ENCODE results near the gene MOAP1. TPM values are rescaled to one million over a fixed set of nuclear protein-coding genes. Genes with fewer than 3 reads are reported as not detected.

MOAP1 gene
- total and polyA plus RNA-seq, 4 donors = 22.0 to 38.7 (median 30.2) TPM

DNA sequence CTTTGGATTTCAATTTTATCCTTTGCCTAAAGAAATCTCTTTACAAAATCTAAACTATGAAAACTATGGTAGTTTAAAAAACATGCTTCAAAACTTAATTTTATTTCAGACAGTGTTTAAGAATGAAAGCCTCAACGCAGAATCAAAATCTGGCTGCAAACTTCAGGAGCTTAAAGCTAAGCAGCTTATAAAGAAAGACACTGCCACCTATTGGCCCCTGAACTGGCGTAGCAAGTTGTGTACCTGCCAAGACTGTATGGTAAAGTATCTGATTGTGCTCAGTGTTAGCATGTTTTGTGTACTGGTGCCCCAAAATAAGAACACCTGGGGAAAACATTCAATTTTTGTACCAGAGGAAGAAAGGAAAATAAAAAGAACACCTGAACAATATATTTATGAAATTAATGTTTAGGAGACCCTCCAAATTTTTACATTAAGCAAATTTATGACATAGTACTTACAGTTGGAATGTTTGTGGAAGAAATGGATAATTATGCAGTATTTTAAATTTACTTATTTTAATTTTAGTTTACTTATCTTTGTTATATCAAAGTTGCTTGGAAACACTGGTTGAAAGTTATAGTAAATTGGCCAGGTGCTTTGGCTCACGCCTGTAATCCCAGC is 34.5 kb upstream of the MOAP1 start:
- intact Hi-C loops (cut with DNase I) = no loop called here

DNA sequence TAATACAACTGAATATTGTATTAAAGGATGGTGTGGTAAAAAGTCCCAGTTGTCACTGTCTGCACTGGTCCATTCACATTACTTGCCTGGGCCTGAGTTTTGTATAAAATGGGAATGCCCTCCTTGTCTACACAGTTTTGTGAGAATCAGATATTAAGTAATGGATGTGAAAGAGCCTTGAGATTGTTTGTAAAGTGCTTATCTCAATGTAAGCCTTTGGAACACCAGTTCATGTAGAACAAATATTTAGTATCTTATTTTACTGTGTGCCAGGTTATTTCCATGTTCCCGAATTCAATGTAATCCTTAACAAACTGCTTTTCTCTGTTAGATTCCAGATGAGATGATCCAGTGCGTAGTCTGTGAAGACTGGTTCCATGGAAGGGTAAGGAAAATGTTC is 29.9 kb upstream of the MOAP1 start:
- 91 to 92% methylated on average over 2 of the region's 2 CpGs for WGBS, 2 donors
- ATAC-seq (ENCODE audit: low FRiP score) = no peak
- H3K36me3 ChIP-seq (ENCODE audit: control insufficient read depth in 1 of 2, insufficient read depth in 2 of 2, low read length in 1 of 2) = peaks cover 1 to 6% of the 10 kb centered on the region in 2 donors

More for the DNA sequence above, 34.5 kb upstream of the MOAP1 start:
- WGBS, 2 donors = 44 to 45% methylated on average over 3 of the region's 3 CpGs
- H3K27me3 ChIP-seq (ENCODE audit: control insufficient read depth in 1 of 2, insufficient read depth in 2 of 2, low read length in 1 of 2) = no peaks in the 10 kb centered on the region
- H3K36me3 ChIP-seq (ENCODE audit: control insufficient read depth in 1 of 2, insufficient read depth in 2 of 2, low read length in 1 of 2) = peaks cover 1 to 6% of the 10 kb centered on the region in 2 donors
- H3K4me3 ChIP-seq (ENCODE audit: low read length in 2 of 2) = no peak overlapping the region
- no peaks in the 10 kb centered on the region for H3K4me1 ChIP-seq (ENCODE audit: control insufficient read depth in 1 of 2, insufficient read depth in 2 of 2, low read length in 2 of 2)
- H3K27ac ChIP-seq (ENCODE audit: low read depth in 1 of 2, low read length in 2 of 2) = no peak overlapping the region
- no peak for ATAC-seq (ENCODE audit: low FRiP score)
- H3K9me3 ChIP-seq (ENCODE audit: control insufficient read depth, low read length) = no peaks in the 10 kb centered on the region
- no peak for DNase-seq

DNA sequence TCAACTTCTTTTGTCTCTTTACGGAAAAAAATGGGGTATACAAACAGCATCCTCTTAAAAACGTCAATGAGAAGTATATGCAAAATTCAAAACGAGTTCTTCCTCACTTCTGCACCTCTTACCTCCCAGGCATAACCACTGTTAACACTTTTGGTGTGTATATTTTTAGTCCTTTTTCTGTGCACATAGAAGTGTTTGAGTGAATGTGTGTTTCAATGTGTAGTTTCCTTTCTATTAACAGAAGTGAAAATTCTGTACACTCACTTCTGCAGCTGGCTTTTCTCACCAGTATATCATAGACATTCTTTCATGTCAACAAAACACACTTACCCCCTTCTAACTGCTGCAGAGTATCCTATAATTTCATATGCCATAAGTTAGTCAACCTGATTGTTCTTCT is 27.7 kb upstream of the MOAP1 start:
- 81 to 84% methylated on average over 3 of the region's 3 CpGs for WGBS, 2 donors

More for the DNA sequence above, 29.9 kb upstream of the MOAP1 start:
- Histone ChIP-seq H3K9me3 (ENCODE audit: control insufficient read depth, low read length) (no peaks in the 10 kb centered on the region), H3K27ac (ENCODE audit: low read depth in 1 of 2, low read length in 2 of 2) (no peak overlapping the region), H3K4me1 (ENCODE audit: control insufficient read depth in 1 of 2, insufficient read depth in 2 of 2, low read length in 2 of 2) (no peaks in the 10 kb centered on the region), H3K4me3 (ENCODE audit: low read length in 2 of 2) (no peak overlapping the region), H3K27me3 (ENCODE audit: control insufficient read depth in 1 of 2, insufficient read depth in 2 of 2, low read length in 1 of 2) (no peaks in the 10 kb centered on the region)
- intact Hi-C loops (cut with DNase I) = no loop called here
- DNase-seq = no peak

DNA sequence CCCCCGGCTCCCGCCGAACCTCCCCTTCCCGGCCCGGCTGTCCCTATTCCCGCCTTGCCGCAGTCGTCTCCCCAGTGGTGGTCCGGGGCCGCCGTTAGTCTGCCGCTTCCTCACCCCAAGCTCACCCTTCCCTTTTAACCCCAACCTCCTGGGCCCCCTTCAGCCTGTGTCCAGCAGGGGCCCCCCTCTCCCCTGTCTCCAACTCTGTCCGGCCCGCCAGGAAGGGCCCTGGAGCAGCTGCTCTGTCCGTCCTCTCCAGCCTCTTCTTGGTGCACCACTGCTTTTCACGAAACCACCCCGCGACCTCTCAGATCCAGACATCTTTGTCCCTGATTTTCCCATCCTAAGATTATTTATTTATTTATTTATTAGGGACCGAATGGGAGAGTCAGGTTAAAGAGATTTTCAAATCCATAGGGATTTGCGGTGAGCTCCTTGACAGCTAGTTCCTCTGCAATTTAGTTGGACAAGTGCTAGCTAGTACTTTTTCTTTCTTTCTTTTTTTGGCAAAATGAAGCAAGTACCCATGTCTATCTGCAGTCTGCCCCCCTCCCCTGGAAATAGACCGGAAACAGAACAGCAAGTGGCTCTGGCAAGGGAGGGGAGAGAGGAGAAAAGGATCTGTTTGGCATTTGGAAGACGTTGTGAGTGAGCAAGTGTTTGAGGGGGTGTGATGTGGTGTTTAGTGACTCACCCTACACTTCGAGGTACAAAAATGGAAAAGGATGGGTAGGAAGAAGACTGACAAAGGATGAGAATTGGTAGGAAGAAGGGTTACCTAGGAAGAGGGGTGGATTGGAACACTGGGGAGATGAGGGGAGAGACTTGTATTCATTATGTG is 23.0 kb upstream of the MOAP1 start:
- H3K4me3 ChIP-seq (ENCODE audit: low read length in 2 of 2) = peak overlapping the region; percentile 75 to 89
- no peaks in the 10 kb centered on the region for H3K27me3 ChIP-seq (ENCODE audit: control insufficient read depth in 1 of 2, insufficient read depth in 2 of 2, low read length in 1 of 2)
- DNase-seq (no peak), ATAC-seq (ENCODE audit: low FRiP score) (peak; percentile 85)
- no peaks in the 10 kb centered on the region for H3K4me1 ChIP-seq (ENCODE audit: control insufficient read depth in 1 of 2, insufficient read depth in 2 of 2, low read length in 2 of 2)
- intact Hi-C loops (cut with DNase I) = loop anchor here (2.0 to 5.0 kb wide), 3 partner anchors 23 to 410 kb away; partner anchors contain the start of genes BTBD7 (in 1 of the 2), LYSET (in 1 of the 2) and MOAP1 (in 1 of the 2)
- peaks cover 0 to 3% of the 10 kb centered on the region in 2 donors for H3K36me3 ChIP-seq (ENCODE audit: control insufficient read depth in 1 of 2, insufficient read depth in 2 of 2, low read length in 1 of 2)
- peak overlapping the region in 1 of 2 donors; percentile 37 for H3K27ac ChIP-seq (ENCODE audit: low read depth in 1 of 2, low read length in 2 of 2)
- H3K9me3 ChIP-seq (ENCODE audit: control insufficient read depth, low read length) = no peaks in the 10 kb centered on the region
- 0 to 1% methylated on average over 23 of the region's 23 CpGs for WGBS, 2 donors

More for the DNA sequence above, 27.7 kb upstream of the MOAP1 start:
- Histone ChIP-seq H3K36me3 (ENCODE audit: control insufficient read depth in 1 of 2, insufficient read depth in 2 of 2, low read length in 1 of 2) (peaks cover 1 to 6% of the 10 kb centered on the region in 2 donors), H3K27me3 (ENCODE audit: control insufficient read depth in 1 of 2, insufficient read depth in 2 of 2, low read length in 1 of 2) (no peaks in the 10 kb centered on the region), H3K9me3 (ENCODE audit: control insufficient read depth, low read length) (no peaks in the 10 kb centered on the region), H3K4me3 (ENCODE audit: low read length in 2 of 2) (no peak overlapping the region), H3K27ac (ENCODE audit: low read depth in 1 of 2, low read length in 2 of 2) (no peak overlapping the region), H3K4me1 (ENCODE audit: control insufficient read depth in 1 of 2, insufficient read depth in 2 of 2, low read length in 2 of 2) (no peaks in the 10 kb centered on the region)
- intact Hi-C loops (cut with DNase I) = no loop called here
- no peak for ATAC-seq (ENCODE audit: low FRiP score)
- DNase-seq = no peak

DNA sequence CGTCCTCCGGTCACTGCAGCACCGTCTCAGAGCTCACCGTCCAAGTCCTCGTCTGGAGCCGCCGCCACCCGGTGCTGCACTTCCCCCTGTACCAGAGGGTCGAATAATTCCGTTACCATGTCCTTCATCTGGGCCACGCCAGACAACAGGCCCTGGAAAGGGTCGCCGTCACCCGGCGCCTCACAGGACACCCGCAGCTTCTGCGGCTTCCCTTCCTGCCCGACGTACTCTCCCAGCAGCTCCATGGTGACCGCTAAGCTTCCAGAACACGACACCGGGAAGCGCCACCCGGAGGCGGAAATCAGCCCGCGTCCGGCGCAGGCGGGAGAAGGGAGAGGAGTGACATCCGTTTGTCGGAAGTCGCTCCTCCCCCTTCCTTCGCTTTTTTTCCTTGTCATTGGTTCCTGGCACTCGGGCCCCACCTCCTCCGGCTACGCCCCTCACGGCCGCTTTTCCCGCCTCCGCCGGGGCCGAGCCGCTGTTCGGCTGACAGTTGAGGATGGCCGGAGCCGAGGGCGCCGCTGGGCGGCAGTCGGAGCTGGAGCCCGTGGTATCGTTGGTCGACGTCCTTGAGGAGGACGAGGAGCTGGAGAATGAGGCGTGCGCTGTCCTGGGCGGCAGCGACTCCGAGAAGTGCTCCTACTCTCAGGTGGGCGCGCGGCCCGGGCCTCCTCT is 22.2 kb upstream of the MOAP1 start, which contains the start of the genes GON7 and UBR7:
GON7 (minus strand) TSS at position 273 of the 675 bp plus-strand sequence; CDS start at position 245, 28 bp downstream.
UBR7 (plus strand) TSS at position 464 of the 675 bp plus-strand sequence; CDS start at position 500, 36 bp downstream.
- ATAC-seq (ENCODE audit: low FRiP score) (peak; percentile 98), DNase-seq (peak; percentile 96 to 97)
- Histone ChIP-seq H3K4me3 (ENCODE audit: low read length in 2 of 2) (peak within 1 kb of the TSS; percentile 75 to 89), H3K9me3 (ENCODE audit: control insufficient read depth, low read length) (no peaks in the 10 kb centered on the region), H3K4me1 (ENCODE audit: control insufficient read depth in 1 of 2, insufficient read depth in 2 of 2, low read length in 2 of 2) (no peaks in the 10 kb centered on the region), H3K27me3 (ENCODE audit: control insufficient read depth in 1 of 2, insufficient read depth in 2 of 2, low read length in 1 of 2) (no peaks in the 10 kb centered on the region), H3K27ac (ENCODE audit: low read depth in 1 of 2, low read length in 2 of 2) (peak within 1 kb of the TSS in 1 of 2 donors; percentile 37), H3K36me3 (ENCODE audit: control insufficient read depth in 1 of 2, insufficient read depth in 2 of 2, low read length in 1 of 2) (peaks cover 0 to 3% of the 10 kb centered on the region in 2 donors)
- WGBS, 2 donors = 0% methylated on average over 60 to 65 of the region's 65 CpGs
- intact Hi-C loops (cut with DNase I) = loop anchor here (2.0 to 5.0 kb wide), 3 partner anchors 22 to 410 kb away; partner anchors contain the start of genes BTBD7 (in 1 of the 2), LYSET (in 1 of the 2) and MOAP1 (in 1 of the 2)

DNA sequence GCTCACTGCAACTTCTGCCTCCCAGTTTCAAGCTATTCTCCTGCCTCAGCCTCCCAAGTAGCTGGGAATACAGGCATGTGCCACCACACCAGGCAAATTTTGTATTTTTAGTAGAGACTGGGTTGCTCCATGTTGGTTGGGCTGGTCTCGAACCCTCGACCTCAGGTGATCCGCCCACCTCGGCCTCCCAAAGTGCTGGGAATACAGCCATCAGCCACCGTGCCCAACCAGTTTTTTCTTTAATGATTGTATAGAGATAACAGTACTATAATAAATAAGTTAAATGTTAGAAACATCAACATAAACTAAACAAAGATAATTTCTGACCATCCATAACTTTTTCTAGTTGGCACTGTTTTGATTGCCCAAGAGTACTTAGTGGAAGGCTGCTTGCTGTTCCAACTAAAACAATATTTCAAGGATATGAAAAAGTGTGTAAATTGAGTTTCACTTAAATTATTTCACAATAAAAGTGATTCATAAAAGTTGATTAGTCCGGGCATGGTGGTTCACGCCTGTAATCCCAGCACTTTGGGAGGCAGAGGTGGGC is 16.5 kb upstream of the MOAP1 start:
- no peak overlapping the region for H3K27ac ChIP-seq (ENCODE audit: low read depth in 1 of 2, low read length in 2 of 2)
- no peaks in the 10 kb centered on the region for H3K4me1 ChIP-seq (ENCODE audit: control insufficient read depth in 1 of 2, insufficient read depth in 2 of 2, low read length in 2 of 2)
- intact Hi-C loops (cut with DNase I) = no loop called here
- H3K4me3 ChIP-seq (ENCODE audit: low read length in 2 of 2) = no peak overlapping the region
- H3K27me3 ChIP-seq (ENCODE audit: control insufficient read depth in 1 of 2, insufficient read depth in 2 of 2, low read length in 1 of 2) = no peaks in the 10 kb centered on the region
- ATAC-seq (ENCODE audit: low FRiP score) = no peak
- H3K9me3 ChIP-seq (ENCODE audit: control insufficient read depth, low read length) = no peaks in the 10 kb centered on the region
- peaks cover 1 to 3% of the 10 kb centered on the region in 2 donors for H3K36me3 ChIP-seq (ENCODE audit: control insufficient read depth in 1 of 2, insufficient read depth in 2 of 2, low read length in 1 of 2)
- WGBS, 2 donors = 48 to 68% methylated on average over 7 of the region's 7 CpGs
- DNase-seq = no peak

DNA sequence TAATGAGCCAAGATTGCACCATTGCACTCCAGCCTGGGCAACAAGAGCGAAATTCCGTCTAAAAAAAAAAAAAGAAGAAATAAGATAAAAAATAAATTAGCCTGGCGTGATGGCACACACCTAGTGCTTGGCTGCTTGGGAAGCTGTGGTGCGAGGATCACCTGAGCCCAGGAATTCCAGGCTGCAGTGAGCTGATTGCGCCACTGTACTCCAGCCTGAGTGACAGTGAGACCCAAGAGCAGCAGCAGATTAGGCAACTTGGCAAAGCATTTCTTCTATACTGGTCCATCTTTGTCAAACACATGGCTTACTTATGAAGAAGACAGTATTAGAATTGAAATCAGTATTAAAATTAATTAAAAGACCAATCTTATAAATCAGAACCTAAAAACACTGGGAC is 15.9 kb upstream of the MOAP1 start:
- intact Hi-C loops (cut with DNase I) = no loop called here
- Histone ChIP-seq H3K4me1 (ENCODE audit: control insufficient read depth in 1 of 2, insufficient read depth in 2 of 2, low read length in 2 of 2) (no peaks in the 10 kb centered on the region), H3K9me3 (ENCODE audit: control insufficient read depth, low read length) (no peaks in the 10 kb centered on the region), H3K27ac (ENCODE audit: low read depth in 1 of 2, low read length in 2 of 2) (no peak overlapping the region), H3K36me3 (ENCODE audit: control insufficient read depth in 1 of 2, insufficient read depth in 2 of 2, low read length in 1 of 2) (peaks cover 1 to 3% of the 10 kb centered on the region in 2 donors), H3K4me3 (ENCODE audit: low read length in 2 of 2) (no peak overlapping the region), H3K27me3 (ENCODE audit: control insufficient read depth in 1 of 2, insufficient read depth in 2 of 2, low read length in 1 of 2) (no peaks in the 10 kb centered on the region)
- DNase-seq (no peak), ATAC-seq (ENCODE audit: low FRiP score) (no peak)
- 89 to 91% methylated on average over 5 of the region's 5 CpGs for WGBS, 2 donors

DNA sequence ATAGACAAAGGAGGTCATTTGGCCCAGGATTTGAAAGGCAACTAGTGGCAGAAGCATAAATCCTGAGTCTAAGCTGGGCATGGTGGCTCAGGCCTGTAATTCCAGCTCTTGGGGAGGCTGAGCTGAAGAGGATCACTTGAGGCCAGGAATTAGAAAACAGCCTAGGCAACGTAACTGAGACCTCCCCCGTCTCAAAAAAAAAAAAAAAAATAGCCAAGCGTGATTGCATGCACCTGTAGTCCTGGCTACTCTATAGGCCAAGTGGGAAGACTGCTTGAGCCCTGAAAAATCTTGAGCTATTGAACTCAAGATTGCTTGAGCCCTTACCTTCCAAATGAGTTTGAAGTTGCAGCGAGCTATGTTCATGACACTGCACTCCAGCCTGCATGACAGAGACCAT is 14.3 kb upstream of the MOAP1 start:
- intact Hi-C loops (cut with DNase I) = no loop called here
- H3K27ac ChIP-seq (ENCODE audit: low read depth in 1 of 2, low read length in 2 of 2) = no peak overlapping the region
- DNase-seq (no peak), ATAC-seq (ENCODE audit: low FRiP score) (no peak)
- no peaks in the 10 kb centered on the region for H3K4me1 ChIP-seq (ENCODE audit: control insufficient read depth in 1 of 2, insufficient read depth in 2 of 2, low read length in 2 of 2)
- peaks cover 0 to 1% of the 10 kb centered on the region in 2 donors for H3K36me3 ChIP-seq (ENCODE audit: control insufficient read depth in 1 of 2, insufficient read depth in 2 of 2, low read length in 1 of 2)
- H3K27me3 ChIP-seq (ENCODE audit: control insufficient read depth in 1 of 2, insufficient read depth in 2 of 2, low read length in 1 of 2) = no peaks in the 10 kb centered on the region
- WGBS, 2 donors = 88 to 91% methylated on average over 4 of the region's 4 CpGs
- no peak overlapping the region for H3K4me3 ChIP-seq (ENCODE audit: low read length in 2 of 2)
- no peaks in the 10 kb centered on the region for H3K9me3 ChIP-seq (ENCODE audit: control insufficient read depth, low read length)

Measured in aorta (tissue), 5 donors.